HL-60 (cell line): ENCODE measurements around the gene TMEM132D.
"Not testable (repeated sequence)": the region's sequence is repeated elsewhere in the genome, so short reads cannot be mapped to it uniquely, and the experiment has no call there.

Experiments used
- DNase-seq, 2 experiments: peaks; one replicate each; pipeline ENCODE4 v3.0.0-alpha.2; 2010 to 2020; ENCODE audit warnings: low read depth in 1 of 2, low spot score in 1 of 2
- H3K27ac ChIP-seq: fragments of 250-450 bp; sonication (Bioruptor Pico); replicated peaks from 2 replicates; pipeline ENCODE4 v1.5.1; 2020; ENCODE audit warnings: mild to moderate bottlenecking, moderate library complexity
- H3K27me3 ChIP-seq: fragments of 250-450 bp; sonication (Bioruptor Pico); 2 replicates; pipeline ENCODE4 v1.5.1; 2021; ENCODE audit warnings: mild to moderate bottlenecking, moderate library complexity; ENCODE audit not compliant: insufficient read depth, poor library complexity, severe bottlenecking
- H3K4me3 ChIP-seq: replicated peaks from 2 replicates; pipeline ENCODE4 v1.5.1; 2011; ENCODE audit warnings: mild to moderate bottlenecking, control low read depth, low read length; ENCODE audit not compliant: insufficient read depth
- CTCF ChIP-seq: IDR thresholded peaks from one replicate; pipeline ENCODE4 v1.5.1; 2011; ENCODE audit warnings: low read length, control low read depth, inconsistent platforms; ENCODE audit not compliant: insufficient read depth
- GABPA ChIP-seq: IDR thresholded peaks from 2 replicates; pipeline ENCODE4 v1.6.1; 2012; ENCODE audit warnings: low read depth
- POLR2AphosphoS5 ChIP-seq: IDR thresholded peaks from 2 replicates; pipeline ENCODE4 v1.6.1; 2012; ENCODE audit warnings: low read depth
- REST ChIP-seq: IDR thresholded peaks from 2 replicates; pipeline ENCODE4 v1.6.1; 2012; ENCODE audit warnings: low read depth; ENCODE audit not compliant: insufficient replicate concordance
- SPI1 ChIP-seq: IDR thresholded peaks from 2 replicates; pipeline ENCODE4 v1.6.1; 2012; ENCODE audit warnings: low read depth, mild to moderate bottlenecking, borderline replicate concordance

The TMEM132D gene

GRCh38 chr12:129540249-129540648, 363.6 kb downstream of the TMEM132D start:
- Histone ChIP-seq H3K27me3 (no peaks in the 10 kb centered on the region), H3K4me3 (no peak overlapping the region), H3K27ac (no peak overlapping the region)
- no peak for TF ChIP-seq POLR2AphosphoS5
- TF ChIP-seq GABPA = no peak
- TF ChIP-seq CTCF = no peak
- TF ChIP-seq SPI1 = no peak
- no peak for TF ChIP-seq REST
- DNase-seq = no peak

GRCh38 chr12:129538724-129539335, 365.0 kb downstream of the TMEM132D start:
- DNase-seq, H3K27ac ChIP-seq, H3K27me3 ChIP-seq, H3K4me3 ChIP-seq: not testable (repeated sequence)

GRCh38 chr12:129538137-129538536, 365.7 kb downstream of the TMEM132D start:
- Histone ChIP-seq H3K27me3 (no peaks in the 10 kb centered on the region), H3K4me3 (no peak overlapping the region), H3K27ac (no peak overlapping the region)
- DNase-seq = no peak
- TF ChIP-seq SPI1 (no peak), POLR2AphosphoS5 (no peak), REST (no peak), CTCF (no peak), GABPA (no peak)

- TF ChIP-seq GABPA = no peak
- no peak for TF ChIP-seq CTCF
- TF ChIP-seq SPI1 = no peak
- TF ChIP-seq POLR2AphosphoS5 = no peak
- no peak for TF ChIP-seq REST
- Histone ChIP-seq H3K27me3 (no peaks in the 10 kb centered on the region), H3K4me3 (no peak overlapping the region), H3K27ac (no peak overlapping the region)
- no peak for DNase-seq
Observed at GRCh38 chr12:129534966-129535750, 368.7 kb downstream of the TMEM132D start.
